Fibroblast of skin of right quadriceps (primary cell): Measurements from ENCODE around the gene TEX10.

Experiments used
- DNase-seq: peaks from one replicate; pipeline ENCODE4 v3.0.0-alpha.2; 2013

TEX10 gene

DNA sequence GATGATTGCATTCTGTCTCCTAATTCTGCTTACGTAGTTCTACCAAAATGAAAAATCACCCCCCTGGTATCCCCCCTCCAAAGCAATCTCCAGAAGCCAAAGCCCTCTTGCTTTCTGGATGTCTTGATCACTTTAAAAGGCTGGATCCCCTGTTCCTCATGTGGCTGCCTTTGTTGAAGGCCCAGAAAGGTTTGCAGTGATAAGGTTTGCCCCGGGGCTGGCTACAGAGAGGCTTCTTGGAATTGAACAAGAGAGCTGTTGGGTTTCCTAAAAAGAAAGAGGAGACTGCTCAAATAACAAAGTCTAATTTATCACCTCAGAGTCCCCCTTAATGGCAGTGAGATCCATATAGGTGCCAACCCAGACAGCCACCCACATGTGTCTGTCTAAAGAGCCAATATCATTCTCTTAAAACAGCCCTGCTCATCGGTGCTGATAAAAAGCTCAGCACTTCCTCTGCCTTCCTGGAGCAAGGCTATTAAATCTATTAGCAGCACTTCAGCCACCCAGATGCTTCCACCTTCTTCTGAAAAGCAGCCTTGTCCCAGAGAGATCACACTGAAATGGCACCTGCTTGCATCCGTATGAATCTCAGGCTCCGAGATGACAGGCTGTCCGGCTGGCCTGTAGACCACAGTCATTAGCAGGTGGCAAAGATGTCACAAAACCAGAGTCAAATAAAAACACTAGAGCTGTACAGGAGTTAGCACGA is 70.9 kb downstream of the TEX10 start:
- no peak for DNase-seq

DNA sequence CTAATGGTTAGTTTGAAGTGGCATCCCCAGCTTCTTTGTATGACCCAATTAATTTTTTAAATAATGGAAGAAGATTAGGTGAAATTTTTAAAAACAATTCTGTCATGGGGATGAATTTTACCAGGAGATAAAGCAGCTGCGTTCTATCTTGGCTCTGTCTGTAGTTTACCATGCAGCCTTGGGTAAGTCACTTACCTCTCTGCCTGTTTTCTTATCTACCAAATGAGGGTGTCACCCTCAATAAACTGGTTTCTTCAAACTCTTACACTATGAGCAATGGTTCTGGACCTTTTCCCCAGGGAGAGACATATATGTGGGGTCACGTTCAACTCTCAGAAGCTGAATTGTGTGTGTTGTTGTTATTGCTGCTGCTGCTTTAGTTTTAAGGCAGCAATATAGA is 71.7 kb downstream of the TEX10 start:
- no peak for DNase-seq

DNA sequence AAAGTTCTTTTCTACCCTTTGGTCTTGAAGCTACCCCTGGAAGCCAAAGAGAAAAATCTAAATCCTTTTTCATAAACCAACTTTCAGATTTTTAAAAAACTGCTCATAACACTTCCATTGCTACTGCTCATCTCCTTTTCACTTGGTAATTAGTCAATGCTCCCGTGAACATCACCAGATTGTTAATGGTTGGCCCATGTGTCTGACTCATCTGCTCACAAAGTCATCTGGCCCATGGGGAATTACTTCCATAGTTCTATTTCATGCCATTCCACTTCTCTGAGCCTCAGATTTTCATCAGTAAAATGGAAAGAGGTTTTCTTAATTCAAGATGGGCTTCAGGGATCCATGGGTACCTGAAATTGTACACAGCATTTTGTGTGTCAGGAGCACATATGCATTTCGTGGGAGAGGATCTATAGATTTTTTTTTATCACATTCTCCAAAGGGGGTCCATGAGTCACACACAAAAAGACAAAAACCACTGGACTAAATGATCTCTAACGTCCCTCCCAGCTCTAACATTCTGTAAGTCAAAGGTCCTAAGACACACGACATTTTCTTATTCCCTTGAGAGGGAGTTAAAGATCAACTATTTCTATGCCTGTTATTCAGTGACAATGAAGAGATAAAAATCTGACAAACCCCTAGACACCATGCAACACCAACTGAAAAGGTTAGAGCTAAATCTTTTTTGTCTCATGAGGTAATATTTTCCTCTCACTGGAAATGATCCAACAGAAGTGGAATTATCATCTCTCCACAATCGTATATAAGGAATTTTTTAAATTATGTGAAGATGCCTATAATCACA is 75.4 kb downstream of the TEX10 start:
- peak; percentile 83 for DNase-seq

DNA sequence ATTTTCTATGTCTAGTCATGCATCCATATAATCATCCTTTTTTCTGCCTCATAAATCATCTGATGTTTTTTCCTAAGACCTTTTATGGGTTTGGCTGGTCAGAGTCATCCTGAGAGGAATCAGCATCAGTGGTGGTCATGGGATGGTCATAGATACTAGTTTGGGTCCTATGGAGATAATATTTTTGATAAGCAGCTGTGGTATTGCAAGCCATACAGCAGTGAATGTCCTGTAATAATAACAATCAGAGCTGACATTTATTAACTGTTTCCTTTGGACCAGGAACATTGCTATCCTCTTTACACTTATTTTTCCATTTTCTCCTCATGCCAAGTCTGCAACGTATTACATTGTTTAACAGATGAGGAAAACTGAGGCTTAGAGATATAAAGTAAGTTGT is 83.1 kb downstream of the TEX10 start:
- DNase-seq, result no peak

DNA sequence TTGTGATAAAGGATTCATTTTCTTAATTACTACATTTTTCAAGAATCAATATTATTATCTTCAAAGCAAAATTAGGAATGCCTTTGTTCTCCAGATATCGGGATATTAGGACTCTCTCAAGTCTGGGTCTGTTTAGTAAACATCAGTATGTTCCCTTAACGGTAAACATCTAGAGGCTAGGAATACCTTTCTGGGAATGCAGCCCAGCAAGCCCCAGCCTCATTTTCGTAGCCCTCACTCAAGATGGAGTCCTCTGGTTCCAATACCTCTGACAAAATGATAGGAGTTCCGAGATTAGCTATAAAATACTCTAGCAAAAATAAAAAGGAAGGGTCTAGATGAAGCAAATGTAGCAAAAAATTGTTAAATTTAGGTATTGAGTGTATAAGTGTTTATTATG is 84.5 kb downstream of the TEX10 start:
- DNase-seq, result no peak

DNA sequence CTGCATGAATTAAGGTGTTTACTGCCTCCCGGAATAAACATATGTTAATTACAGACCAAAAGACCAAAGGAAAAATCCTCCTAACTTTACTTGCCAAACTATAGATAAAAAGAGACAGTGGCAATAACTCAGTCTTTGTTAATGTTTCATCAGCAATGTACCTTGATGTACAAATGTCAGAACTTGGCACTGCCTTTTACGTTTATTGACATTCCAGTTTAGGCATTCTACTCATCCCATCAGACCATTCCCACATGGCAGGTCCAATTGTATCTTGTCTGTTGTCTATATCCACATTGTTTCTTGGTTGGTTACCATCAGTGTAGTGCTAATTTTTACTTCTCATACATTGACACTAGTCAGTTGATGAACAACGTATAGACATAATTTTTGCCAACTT is 85.5 kb downstream of the TEX10 start:
- no peak for DNase-seq
